Small intestine (tissue), 7 donors: ENCODE results near the gene SLC49A3. TPM values are rescaled to one million over a fixed set of nuclear protein-coding genes. Genes with fewer than 3 reads are reported as not detected.

Source experiments
- DNase-seq, 2 donors: peaks; one replicate each; pipeline versions ENCODE4 v3.0.0 to v3.0.0-alpha.2; 2013
- FAIRE-seq: peaks from 2 replicates; lab custom pipeline; 2012; peaks lifted over from hg19 to GRCh38; lab: Jason Lieb, UNC
- H3K27ac ChIP-seq, 3 donors: one replicate each; pipeline ENCODE4 v1.5.1; 2013; ENCODE audit warnings: low read length in 2 of 3, mild to moderate bottlenecking in 2 of 3, control low read depth in 1 of 3, inconsistent platforms in 1 of 3, low read depth in 1 of 3, moderate library complexity in 1 of 3
- H3K27me3 ChIP-seq, 3 donors: one replicate each; pipeline ENCODE4 v1.6.1; 2013; ENCODE audit warnings: low read length in 3 of 3, inconsistent platforms in 1 of 3; ENCODE audit not compliant: control insufficient read depth in 3 of 3, insufficient read depth in 3 of 3
- H3K36me3 ChIP-seq, 3 donors: one replicate each; pipeline ENCODE4 v1.6.1; 2013; ENCODE audit warnings: low read length in 3 of 3, inconsistent platforms in 1 of 3, low read depth in 1 of 3, mild to moderate bottlenecking in 1 of 3, moderate library complexity in 1 of 3; ENCODE audit not compliant: control insufficient read depth in 3 of 3, insufficient read depth in 2 of 3
- H3K4me1 ChIP-seq, 3 donors: one replicate each; pipeline ENCODE4 v1.6.1; 2013; ENCODE audit warnings: low read length in 2 of 3, inconsistent platforms in 1 of 3, low read depth in 1 of 3, mild to moderate bottlenecking in 1 of 3, moderate library complexity in 1 of 3; ENCODE audit not compliant: control insufficient read depth in 3 of 3, insufficient read depth in 2 of 3
- H3K4me3 ChIP-seq, 3 donors: one replicate each; pipeline ENCODE4 v1.5.1; 2013; ENCODE audit warnings: low read length in 3 of 3, control low read depth in 1 of 3, inconsistent platforms in 1 of 3, low read depth in 1 of 3, mild to moderate bottlenecking in 1 of 3, moderate library complexity in 1 of 3
- H3K9me3 ChIP-seq, 2 donors: one replicate each; pipeline ENCODE4 v1.6.1; 2013; ENCODE audit warnings: low read depth in 1 of 2, low read length in 1 of 2; ENCODE audit not compliant: control insufficient read depth in 2 of 2, insufficient read depth in 1 of 2
- WGBS, 3 donors: extraction: QIAGEN DNeasy Blood & Tissue Kit; methylation state at CpG; one replicate each; pipeline ENCODE4 v1.1.7; 2013; 5-methylcytosine and 5-hydroxymethylcytosine counted together
- polyA plus RNA-seq, 4 donors: library from polyadenylated mRNA; stranded (reverse) in 3 of 4; unstranded in 1 of 4; fragments of 200-250 nt in 3 of 4; fragments of 120-200 nt in 1 of 4; gene quantifications; one replicate each; pipeline versions ENCODE4 v1.2.1 to v1.2.3, GENCODE V29; 2013
- donor health status: healthy with polysubstance abuse.
- donor health status: control.
- donor health status: control.
- donor health status: Bipolar disorder and iron deficiency.
- donor health status: healthy.

Gene SLC49A3
- polyA plus RNA-seq, 4 donors, result 3.4 to 7.8 (median 4.6) TPM

GRCh38 chr4:654871-655463 is 34.0 kb downstream of the SLC49A3 start:
- Histone ChIP-seq H3K36me3 (peaks cover 0 to 3% (median 0%) of the 10 kb centered on the region in 3 donors), H3K27ac (no peak overlapping the region), H3K27me3 (peaks cover 0 to 27% (median 4%) of the 10 kb centered on the region in 3 donors), H3K4me1 (no peaks in the 10 kb centered on the region), H3K9me3 (no peaks in the 10 kb centered on the region), H3K4me3 (no peak overlapping the region)
- DNase-seq (no peak), FAIRE-seq (no peak)
- 48 to 55% (median 52%) methylated on average over 17 of the region's 17 CpGs for WGBS, 3 donors

- Histone ChIP-seq H3K36me3 (no peaks in the 10 kb centered on the region), H3K4me1 (no peaks in the 10 kb centered on the region), H3K27me3 (peaks cover 0 to 28% (median 4%) of the 10 kb centered on the region in 3 donors), H3K9me3 (no peaks in the 10 kb centered on the region), H3K4me3 (no peak overlapping the region), H3K27ac (no peak overlapping the region)
- WGBS, 3 donors, result 93 to 94% (median 93%) methylated on average over 16 to 17 of the region's 17 CpGs
- FAIRE-seq (no peak), DNase-seq (no peak)
Measured at GRCh38 chr4:654503-654845, 34.5 kb downstream of the SLC49A3 start.

- no peaks in the 10 kb centered on the region for H3K36me3 ChIP-seq
- H3K27me3 ChIP-seq, result peaks cover 0 to 28% (median 4%) of the 10 kb centered on the region in 3 donors
- H3K9me3 ChIP-seq, result no peaks in the 10 kb centered on the region
- DNase-seq (no peak), FAIRE-seq (no peak)
- 85 to 86% (median 85%) methylated on average over 28 to 29 of the region's 29 CpGs for WGBS, 3 donors
- no peaks in the 10 kb centered on the region for H3K4me1 ChIP-seq
- H3K4me3 ChIP-seq, result no peak overlapping the region
- no peak overlapping the region for H3K27ac ChIP-seq
Measured at GRCh38 chr4:653831-654502, 35.0 kb downstream of the SLC49A3 start.

GRCh38 chr4:653080-653821 is 35.7 kb downstream of the SLC49A3 start:
- H3K36me3 ChIP-seq, result no peaks in the 10 kb centered on the region
- FAIRE-seq (no peak), DNase-seq (no peak)
- no peaks in the 10 kb centered on the region for H3K9me3 ChIP-seq
- H3K27me3 ChIP-seq, result peaks cover 0 to 32% (median 6%) of the 10 kb centered on the region in 3 donors
- WGBS, 3 donors, result 89 to 92% (median 91%) methylated on average over 32 to 35 of the region's 35 CpGs
- no peak overlapping the region for H3K27ac ChIP-seq
- H3K4me3 ChIP-seq, result no peak overlapping the region
- no peaks in the 10 kb centered on the region for H3K4me1 ChIP-seq

- Histone ChIP-seq H3K9me3 (no peaks in the 10 kb centered on the region), H3K36me3 (no peaks in the 10 kb centered on the region), H3K4me3 (no peak overlapping the region), H3K27ac (no peak overlapping the region), H3K27me3 (peaks cover 0 to 37% (median 6%) of the 10 kb centered on the region in 3 donors), H3K4me1 (no peaks in the 10 kb centered on the region)
- WGBS, 3 donors, result 56 to 64% (median 60%) methylated on average over 24 of the region's 24 CpGs
- FAIRE-seq (no peak), DNase-seq (no peak)
Measured at GRCh38 chr4:651884-652642, 36.9 kb downstream of the SLC49A3 start.

GRCh38 chr4:650951-651883 is 37.7 kb downstream of the SLC49A3 start:
- H3K9me3 ChIP-seq, result no peaks in the 10 kb centered on the region
- H3K27ac ChIP-seq, result no peak overlapping the region
- H3K4me1 ChIP-seq, result no peaks in the 10 kb centered on the region
- 19 to 36% (median 22%) methylated on average over 38 to 49 of the region's 49 CpGs for WGBS, 3 donors
- FAIRE-seq (no peak), DNase-seq (peak in 1 of 2 donors; percentile 18)
- H3K36me3 ChIP-seq, result no peaks in the 10 kb centered on the region
- H3K4me3 ChIP-seq, result no peak overlapping the region
- peaks cover 0 to 41% (median 5%) of the 10 kb centered on the region in 3 donors for H3K27me3 ChIP-seq

- Histone ChIP-seq H3K27me3 (peaks cover 0 to 42% (median 5%) of the 10 kb centered on the region in 3 donors), H3K4me1 (no peaks in the 10 kb centered on the region), H3K36me3 (no peaks in the 10 kb centered on the region), H3K27ac (no peak overlapping the region), H3K4me3 (no peak overlapping the region), H3K9me3 (no peaks in the 10 kb centered on the region)
- FAIRE-seq (no peak), DNase-seq (no peak)
- WGBS, 3 donors, result 75 to 82% (median 77%) methylated on average over 18 of the region's 18 CpGs
Measured at GRCh38 chr4:650461-650860, 38.5 kb downstream of the SLC49A3 start.
